ENCODE results near the gene SEC23IP. TPM values are rescaled to one million over a fixed set of nuclear protein-coding genes. Genes with fewer than 3 reads are reported as not detected.

The SEC23IP gene
- total RNA-seq, 1 experiment from 2014 or later: 6.1 TPM

DNA sequence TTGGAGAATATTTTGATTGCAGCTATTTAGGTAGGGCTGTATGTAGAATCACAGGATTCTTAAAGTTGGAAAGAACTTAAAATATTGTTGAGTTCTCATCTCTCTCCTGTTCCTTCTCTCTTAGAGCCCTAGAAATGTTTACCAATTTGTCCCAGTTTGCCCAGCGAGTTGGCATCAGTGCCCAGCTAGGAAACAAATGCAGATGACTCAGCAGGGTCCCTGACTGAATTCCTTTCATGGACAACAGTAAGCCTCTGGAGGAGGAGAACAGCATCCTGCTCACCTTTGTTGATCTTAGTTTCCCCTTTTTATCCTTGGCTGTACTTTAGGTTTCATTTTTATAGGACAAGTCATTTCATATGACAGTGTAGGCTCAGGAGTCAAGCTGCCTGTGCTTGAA lies 89.3 kb downstream of the SEC23IP start:
- DNase-seq (ENCODE audit: low read depth): no peak
- in situ Hi-C loops (cut with HindIII; ENCODE audit: low pct_unique_long_range_greater_than_20kb, low sequenced_read_pairs): no loop called here

DNA sequence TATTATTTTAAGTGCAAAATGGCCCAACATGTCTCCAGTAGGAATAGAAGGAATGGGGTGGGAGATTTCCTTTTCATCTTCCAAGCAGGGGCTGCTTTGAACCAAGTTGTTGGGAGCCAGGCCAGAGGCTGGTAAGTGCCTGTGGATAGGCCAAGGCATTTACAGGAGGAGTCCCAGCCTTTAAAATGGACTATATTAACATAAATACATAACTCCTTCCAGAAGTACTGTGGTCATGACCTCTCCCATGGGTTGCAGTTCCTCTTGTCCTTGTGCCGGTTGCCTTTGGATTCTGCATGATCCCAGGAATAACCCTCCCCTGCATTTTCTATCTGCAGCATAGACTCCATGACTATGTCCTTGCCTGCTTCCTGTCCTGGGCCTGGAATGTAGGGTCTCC lies 95.8 kb downstream of the SEC23IP start:
- in situ Hi-C loops (cut with HindIII; ENCODE audit: low pct_unique_long_range_greater_than_20kb, low sequenced_read_pairs): no loop called here
- DNase-seq (ENCODE audit: low read depth): no peak

DNA sequence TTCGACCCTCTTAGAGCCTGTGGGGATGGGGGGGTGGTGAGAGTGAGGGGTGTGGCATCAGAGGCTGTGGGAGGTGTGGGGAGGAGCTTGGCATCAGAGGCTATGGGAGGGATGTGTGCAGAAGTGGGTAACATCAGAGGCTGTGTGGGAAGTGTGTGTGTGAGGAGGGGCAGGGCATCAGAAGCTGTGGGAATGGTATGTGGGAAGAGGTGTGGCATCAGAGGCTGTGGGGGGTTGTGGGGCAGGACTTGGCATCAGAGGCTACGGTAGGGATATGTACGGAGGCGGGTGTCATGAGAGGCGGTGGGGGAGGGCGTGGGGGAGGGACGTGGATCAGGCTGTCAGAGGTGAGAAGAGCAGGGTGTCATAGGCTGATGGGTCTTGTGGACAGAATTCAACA lies 97.4 kb downstream of the SEC23IP start:
- in situ Hi-C loops (cut with HindIII; ENCODE audit: low pct_unique_long_range_greater_than_20kb, low sequenced_read_pairs): no loop called here
- no peak for DNase-seq (ENCODE audit: low read depth)

DNA sequence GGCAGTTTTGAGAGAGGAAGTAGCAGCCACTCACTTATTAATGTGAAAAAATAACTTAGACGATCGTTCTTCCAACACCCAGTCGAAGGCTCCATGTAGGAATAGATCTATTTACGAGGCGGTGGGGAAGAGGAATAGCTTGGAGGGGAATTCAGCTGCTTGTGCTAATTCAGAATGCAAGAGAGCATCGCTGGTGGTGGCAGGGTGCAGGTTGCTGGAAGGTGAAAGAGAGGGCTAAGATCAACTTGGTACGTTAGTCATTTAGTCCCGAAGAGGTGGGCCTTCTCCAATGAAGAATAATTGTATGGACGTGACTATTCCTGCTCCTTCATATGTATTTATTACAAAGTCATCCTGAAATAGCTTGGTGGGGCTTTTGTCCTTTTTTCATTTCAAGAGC lies 98.5 kb downstream of the SEC23IP start:
- DNase-seq (ENCODE audit: low read depth): no peak
- in situ Hi-C loops (cut with HindIII; ENCODE audit: low pct_unique_long_range_greater_than_20kb, low sequenced_read_pairs): no loop called here

DNA sequence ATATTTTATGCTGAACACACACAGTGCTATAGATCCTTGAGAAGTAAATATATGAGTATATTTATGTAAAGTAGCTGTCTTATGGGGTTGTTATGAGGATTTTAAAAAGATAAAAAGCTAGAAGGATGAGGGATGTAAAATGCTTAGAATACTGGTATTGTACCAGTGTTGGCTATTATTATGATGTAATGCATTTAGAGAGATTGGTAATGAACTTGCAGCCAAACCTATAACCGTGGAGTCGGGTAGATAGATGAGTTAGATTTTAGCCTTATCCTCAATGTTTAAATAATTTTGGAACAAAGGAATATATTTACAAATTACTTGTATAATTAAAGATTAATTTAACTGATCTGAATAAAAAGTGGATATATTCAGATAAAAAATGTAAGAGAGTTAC lies 99.3 kb downstream of the SEC23IP start:
- no peak for DNase-seq (ENCODE audit: low read depth)
- in situ Hi-C loops (cut with HindIII; ENCODE audit: low pct_unique_long_range_greater_than_20kb, low sequenced_read_pairs): no loop called here

Other genes with a start within 250 kb of the SEC23IP start
- 10.9 and 18.5 TPM in 2 replicates for gene BAG3, start 241.3 kb upstream of the SEC23IP start, total RNA-seq (2014; rRNA removed; shearing (Covaris generic); ENCODE audit: low replicate concordance)
- gene INPP5F, start 166.7 kb upstream of the SEC23IP start, total RNA-seq (2014; rRNA removed; shearing (Covaris generic); ENCODE audit: low replicate concordance): 7.0 and 8.9 TPM in 2 replicates
- gene MCMBP, start 19.9 kb upstream of the SEC23IP start, total RNA-seq (2014; rRNA removed; shearing (Covaris generic); ENCODE audit: low replicate concordance): 22.9 and 41.2 TPM in 2 replicates